Measurements from ENCODE around the gene ZYX.

DNA sequence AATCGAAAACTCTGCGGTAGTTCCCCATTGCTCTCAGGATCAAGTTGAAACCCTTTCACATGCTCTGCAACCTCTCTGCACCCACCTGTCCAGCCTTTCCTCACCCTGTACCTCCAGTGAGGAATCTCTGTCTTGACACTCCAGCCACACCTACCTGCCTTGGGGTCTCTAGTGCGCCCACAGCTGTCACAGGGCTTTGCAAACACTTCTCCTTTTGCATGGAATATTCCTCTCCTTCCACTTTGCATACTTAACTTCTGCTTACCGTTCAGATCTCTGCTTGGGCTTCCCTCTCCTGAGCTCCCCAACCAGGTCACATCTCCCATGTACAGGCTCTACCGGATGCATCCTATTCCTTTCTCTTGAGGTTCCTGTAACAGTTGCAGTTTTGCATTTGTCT, 6.6 kb upstream of the ZYX start:
- TF ChIP-seq, protein P1, sequence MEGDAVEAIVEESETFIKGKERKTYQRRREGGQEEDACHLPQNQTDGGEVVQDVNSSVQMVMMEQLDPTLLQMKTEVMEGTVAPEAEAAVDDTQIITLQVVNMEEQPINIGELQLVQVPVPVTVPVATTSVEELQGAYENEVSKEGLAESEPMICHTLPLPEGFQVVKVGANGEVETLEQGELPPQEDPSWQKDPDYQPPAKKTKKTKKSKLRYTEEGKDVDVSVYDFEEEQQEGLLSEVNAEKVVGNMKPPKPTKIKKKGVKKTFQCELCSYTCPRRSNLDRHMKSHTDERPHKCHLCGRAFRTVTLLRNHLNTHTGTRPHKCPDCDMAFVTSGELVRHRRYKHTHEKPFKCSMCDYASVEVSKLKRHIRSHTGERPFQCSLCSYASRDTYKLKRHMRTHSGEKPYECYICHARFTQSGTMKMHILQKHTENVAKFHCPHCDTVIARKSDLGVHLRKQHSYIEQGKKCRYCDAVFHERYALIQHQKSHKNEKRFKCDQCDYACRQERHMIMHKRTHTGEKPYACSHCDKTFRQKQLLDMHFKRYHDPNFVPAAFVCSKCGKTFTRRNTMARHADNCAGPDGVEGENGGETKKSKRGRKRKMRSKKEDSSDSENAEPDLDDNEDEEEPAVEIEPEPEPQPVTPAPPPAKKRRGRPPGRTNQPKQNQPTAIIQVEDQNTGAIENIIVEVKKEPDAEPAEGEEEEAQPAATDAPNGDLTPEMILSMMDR (IDR thresholded peaks at IDR 0.05): no peak
- TF ChIP-seq RXRA (IDR thresholded peaks at IDR 0.05; ENCODE audit: borderline replicate concordance, low read depth) (no peak), TAF1 (IDR thresholded peaks at IDR 0.05; ENCODE audit: borderline replicate concordance, low read depth, low read length) (no peak), RFX5 (IDR thresholded peaks at IDR 0.05; ENCODE audit: low read length) (no peak), GATA2 (CRISPR knock-in tag; IDR thresholded peaks at IDR 0.05) (no peak), EP300 (IDR thresholded peaks at IDR 0.05; ENCODE audit: borderline replicate concordance in 1 of 2, low read depth in 1 of 2, low read length in 1 of 2) (no peak), GABPA (IDR thresholded peaks at IDR 0.05; ENCODE audit: low read depth) (no peak)
- TF ChIP-seq, protein P2, sequence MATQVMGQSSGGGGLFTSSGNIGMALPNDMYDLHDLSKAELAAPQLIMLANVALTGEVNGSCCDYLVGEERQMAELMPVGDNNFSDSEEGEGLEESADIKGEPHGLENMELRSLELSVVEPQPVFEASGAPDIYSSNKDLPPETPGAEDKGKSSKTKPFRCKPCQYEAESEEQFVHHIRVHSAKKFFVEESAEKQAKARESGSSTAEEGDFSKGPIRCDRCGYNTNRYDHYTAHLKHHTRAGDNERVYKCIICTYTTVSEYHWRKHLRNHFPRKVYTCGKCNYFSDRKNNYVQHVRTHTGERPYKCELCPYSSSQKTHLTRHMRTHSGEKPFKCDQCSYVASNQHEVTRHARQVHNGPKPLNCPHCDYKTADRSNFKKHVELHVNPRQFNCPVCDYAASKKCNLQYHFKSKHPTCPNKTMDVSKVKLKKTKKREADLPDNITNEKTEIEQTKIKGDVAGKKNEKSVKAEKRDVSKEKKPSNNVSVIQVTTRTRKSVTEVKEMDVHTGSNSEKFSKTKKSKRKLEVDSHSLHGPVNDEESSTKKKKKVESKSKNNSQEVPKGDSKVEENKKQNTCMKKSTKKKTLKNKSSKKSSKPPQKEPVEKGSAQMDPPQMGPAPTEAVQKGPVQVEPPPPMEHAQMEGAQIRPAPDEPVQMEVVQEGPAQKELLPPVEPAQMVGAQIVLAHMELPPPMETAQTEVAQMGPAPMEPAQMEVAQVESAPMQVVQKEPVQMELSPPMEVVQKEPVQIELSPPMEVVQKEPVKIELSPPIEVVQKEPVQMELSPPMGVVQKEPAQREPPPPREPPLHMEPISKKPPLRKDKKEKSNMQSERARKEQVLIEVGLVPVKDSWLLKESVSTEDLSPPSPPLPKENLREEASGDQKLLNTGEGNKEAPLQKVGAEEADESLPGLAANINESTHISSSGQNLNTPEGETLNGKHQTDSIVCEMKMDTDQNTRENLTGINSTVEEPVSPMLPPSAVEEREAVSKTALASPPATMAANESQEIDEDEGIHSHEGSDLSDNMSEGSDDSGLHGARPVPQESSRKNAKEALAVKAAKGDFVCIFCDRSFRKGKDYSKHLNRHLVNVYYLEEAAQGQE (IDR thresholded peaks at IDR 0.05; ENCODE audit: low read depth, low read length): no peak
- TF ChIP-seq, protein P3, sequence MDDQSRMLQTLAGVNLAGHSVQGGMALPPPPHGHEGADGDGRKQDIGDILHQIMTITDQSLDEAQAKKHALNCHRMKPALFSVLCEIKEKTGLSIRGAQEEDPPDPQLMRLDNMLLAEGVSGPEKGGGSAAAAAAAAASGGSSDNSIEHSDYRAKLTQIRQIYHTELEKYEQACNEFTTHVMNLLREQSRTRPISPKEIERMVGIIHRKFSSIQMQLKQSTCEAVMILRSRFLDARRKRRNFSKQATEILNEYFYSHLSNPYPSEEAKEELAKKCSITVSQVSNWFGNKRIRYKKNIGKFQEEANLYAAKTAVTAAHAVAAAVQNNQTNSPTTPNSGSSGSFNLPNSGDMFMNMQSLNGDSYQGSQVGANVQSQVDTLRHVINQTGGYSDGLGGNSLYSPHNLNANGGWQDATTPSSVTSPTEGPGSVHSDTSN (IDR thresholded peaks at IDR 0.05): no peak
